A673 (cell line): Measurements from ENCODE around the gene MYO1E. TPM values are rescaled to one million over a fixed set of nuclear protein-coding genes. Genes with fewer than 3 reads are reported as not detected.

ENCODE experiments used
- BruUV-seq: library from RNA; stranded (reverse); fragments of 400-500 nt; replicated peaks from 2 replicates; lab custom pipeline; 2021; lab: Mats Ljungman, UMichigan
- CTCF ChIA-PET: fragments of 300-600 bp; sonication (Branson Sonifier 250); formaldehyde crosslinking; loops from one replicate; lab custom pipeline; 2022; ENCODE audit warnings: antibody characterized with exemption; lab: Charles Lee
- POLR2A ChIA-PET: fragments of 300-600 bp; sonication (Branson Sonifier 250); formaldehyde crosslinking; loops from one replicate; lab custom pipeline; 2022; ENCODE audit warnings: antibody characterized with exemption; ENCODE audit not compliant: low non-redundant PET; lab: Charles Lee
- DNase-seq: peaks from one replicate; pipeline ENCODE4 v3.0.0-alpha.2; 2015; ENCODE audit warnings: low spot score
- H3K27ac ChIP-seq: fragments of 200-600 bp; sonication (generic); 2 replicates; pipeline ENCODE4 v1.5.1; 2016; ENCODE audit warnings: mixed run types, low read depth, mild to moderate bottlenecking, mixed read lengths, antibody characterized with exemption, low read length; ENCODE audit not compliant: poor library complexity, severe bottlenecking
- H3K27me3 ChIP-seq: fragments of 200-600 bp; sonication (generic); replicated peaks from 2 replicates; pipeline ENCODE4 v1.6.1; 2017; ENCODE audit warnings: mixed run types, low read depth, mild to moderate bottlenecking, mixed read lengths, antibody characterized with exemption, low read length; ENCODE audit not compliant: insufficient read depth, poor library complexity
- H3K36me3 ChIP-seq: fragments of 200-600 bp; sonication (generic); 2 replicates; pipeline ENCODE4 v1.6.1; 2016; ENCODE audit warnings: mixed run types, mild to moderate bottlenecking, mixed read lengths, antibody characterized with exemption, low read length; ENCODE audit not compliant: insufficient read depth, poor library complexity, severe bottlenecking
- H3K4me1 ChIP-seq: fragments of 200-600 bp; sonication (generic); 2 replicates; pipeline ENCODE4 v1.6.1; 2017; ENCODE audit warnings: mixed run types, mild to moderate bottlenecking, mixed read lengths, antibody characterized with exemption, low read length; ENCODE audit not compliant: insufficient read depth, poor library complexity, severe bottlenecking
- H3K4me3 ChIP-seq: fragments of 200-600 bp; sonication (generic); 2 replicates; pipeline ENCODE4 v1.5.1; 2016; ENCODE audit warnings: low read depth, mixed run types, mild to moderate bottlenecking, mixed read lengths, low read length; ENCODE audit not compliant: poor library complexity, severe bottlenecking
- H3K9me3 ChIP-seq: fragments of 200-600 bp; sonication (generic); 2 replicates; pipeline ENCODE4 v1.6.1; 2016; ENCODE audit warnings: mixed run types, low read depth, mild to moderate bottlenecking, mixed read lengths, antibody characterized with exemption, low read length; ENCODE audit not compliant: poor library complexity, severe bottlenecking
- EZH2 ChIP-seq: fragments of 200-600 bp; sonication (generic); IDR thresholded peaks from 2 replicates; pipeline ENCODE4 v1.6.1; 2017; ENCODE audit warnings: borderline replicate concordance, low read depth, mild to moderate bottlenecking, mixed read lengths, antibody characterized with exemption, low read length; ENCODE audit not compliant: poor library complexity, severe bottlenecking
- intact Hi-C: fragments of 100-400 bp; cut with micrococcal nuclease; formaldehyde crosslinking; loops from one replicate; pipeline ENCODE4 v1.10.0; 2022; ENCODE audit not compliant: unreplicated experiment
- total RNA-seq: library from RNA; stranded (reverse); gene quantifications from 2 replicates; pipeline ENCODE4 v1.2.3, GENCODE V29; 2021
- TF ChIP-seq, protein P1 (sequence below): fragments of 300-800, 200-600 bp; sonication (generic); conservative IDR thresholded peaks from 2 replicates; pipeline ENCODE4 v1.5.1; 2017; ENCODE audit warnings: low read depth, mild to moderate bottlenecking, antibody characterized with exemption, low read length, moderate library complexity, mixed read lengths

Gene MYO1E
- total RNA-seq, 1 experiment from 2014 or later = 7.9 TPM

DNA sequence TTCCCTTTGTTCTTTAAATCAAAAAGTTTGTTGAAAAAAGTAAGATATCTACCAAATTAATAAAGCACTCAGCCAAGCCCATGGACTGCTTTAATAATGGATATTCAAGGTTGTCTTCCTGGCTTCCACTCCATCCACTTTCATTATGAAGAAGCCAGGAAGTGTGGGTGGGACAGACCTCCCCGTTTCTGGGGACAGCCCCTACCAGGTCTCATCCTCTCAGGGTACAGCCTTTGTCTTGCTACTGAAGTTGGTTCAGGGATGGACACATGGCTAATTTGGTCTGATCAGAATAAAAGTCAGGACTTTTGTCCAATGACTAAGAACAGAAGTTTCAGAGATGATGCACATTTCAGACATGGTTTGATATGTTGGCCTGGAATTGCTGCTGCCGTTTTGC lies 235.1 kb downstream of the MYO1E start:
- no TSS peak for BruUV-seq
- H3K4me3 ChIP-seq = no peak overlapping the region
- intact Hi-C loops = no loop called here
- H3K27me3 ChIP-seq = no peaks in the 10 kb centered on the region
- no peaks in the 10 kb centered on the region for H3K9me3 ChIP-seq
- H3K4me1 ChIP-seq = no peaks in the 10 kb centered on the region
- POLR2A ChIA-PET = no interaction called here
- CTCF ChIA-PET = no interaction called here
- TF ChIP-seq EZH2 = no peak
- TF ChIP-seq, protein P1, sequence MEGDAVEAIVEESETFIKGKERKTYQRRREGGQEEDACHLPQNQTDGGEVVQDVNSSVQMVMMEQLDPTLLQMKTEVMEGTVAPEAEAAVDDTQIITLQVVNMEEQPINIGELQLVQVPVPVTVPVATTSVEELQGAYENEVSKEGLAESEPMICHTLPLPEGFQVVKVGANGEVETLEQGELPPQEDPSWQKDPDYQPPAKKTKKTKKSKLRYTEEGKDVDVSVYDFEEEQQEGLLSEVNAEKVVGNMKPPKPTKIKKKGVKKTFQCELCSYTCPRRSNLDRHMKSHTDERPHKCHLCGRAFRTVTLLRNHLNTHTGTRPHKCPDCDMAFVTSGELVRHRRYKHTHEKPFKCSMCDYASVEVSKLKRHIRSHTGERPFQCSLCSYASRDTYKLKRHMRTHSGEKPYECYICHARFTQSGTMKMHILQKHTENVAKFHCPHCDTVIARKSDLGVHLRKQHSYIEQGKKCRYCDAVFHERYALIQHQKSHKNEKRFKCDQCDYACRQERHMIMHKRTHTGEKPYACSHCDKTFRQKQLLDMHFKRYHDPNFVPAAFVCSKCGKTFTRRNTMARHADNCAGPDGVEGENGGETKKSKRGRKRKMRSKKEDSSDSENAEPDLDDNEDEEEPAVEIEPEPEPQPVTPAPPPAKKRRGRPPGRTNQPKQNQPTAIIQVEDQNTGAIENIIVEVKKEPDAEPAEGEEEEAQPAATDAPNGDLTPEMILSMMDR = no peak
- no peak for DNase-seq
- peaks cover 42% of the 10 kb centered on the region for H3K36me3 ChIP-seq
- H3K27ac ChIP-seq = no peak overlapping the region

DNA sequence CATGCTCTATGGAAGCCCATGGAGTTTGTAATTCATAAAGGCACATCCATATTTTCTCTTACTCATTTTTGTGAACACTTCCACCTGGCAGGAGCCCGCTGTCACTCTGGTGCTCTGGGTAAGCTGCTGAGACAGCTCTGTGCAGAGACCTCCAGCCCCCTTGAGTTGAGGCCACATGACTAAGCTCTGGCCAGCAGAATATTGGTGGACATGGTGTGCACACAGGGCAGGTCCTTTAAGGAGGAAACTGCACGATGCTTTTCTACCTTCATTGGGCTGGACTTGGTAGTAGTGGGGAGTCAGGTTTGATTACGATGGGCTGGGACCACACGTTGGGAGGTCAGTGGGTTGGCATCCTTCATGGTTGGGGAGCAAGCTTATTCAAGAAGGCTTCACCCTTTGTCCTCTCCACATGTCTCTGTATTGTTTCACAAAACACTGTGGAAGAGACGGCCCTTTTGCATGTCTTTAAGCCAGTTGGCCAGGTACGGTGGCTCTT lies 238.7 kb downstream of the MYO1E start:
- TF ChIP-seq EZH2 = no peak
- TF ChIP-seq, protein P1 = no peak
- H3K9me3 ChIP-seq = peaks cover 6% of the 10 kb centered on the region
- DNase-seq = no peak
- no TSS peak for BruUV-seq
- H3K36me3 ChIP-seq = peaks cover 64% of the 10 kb centered on the region
- H3K4me3 ChIP-seq = no peak overlapping the region
- H3K27ac ChIP-seq = no peak overlapping the region
- H3K27me3 ChIP-seq = no peaks in the 10 kb centered on the region
- intact Hi-C loops = no loop called here
- CTCF ChIA-PET = no interaction called here
- POLR2A ChIA-PET = no interaction called here
- no peaks in the 10 kb centered on the region for H3K4me1 ChIP-seq

DNA sequence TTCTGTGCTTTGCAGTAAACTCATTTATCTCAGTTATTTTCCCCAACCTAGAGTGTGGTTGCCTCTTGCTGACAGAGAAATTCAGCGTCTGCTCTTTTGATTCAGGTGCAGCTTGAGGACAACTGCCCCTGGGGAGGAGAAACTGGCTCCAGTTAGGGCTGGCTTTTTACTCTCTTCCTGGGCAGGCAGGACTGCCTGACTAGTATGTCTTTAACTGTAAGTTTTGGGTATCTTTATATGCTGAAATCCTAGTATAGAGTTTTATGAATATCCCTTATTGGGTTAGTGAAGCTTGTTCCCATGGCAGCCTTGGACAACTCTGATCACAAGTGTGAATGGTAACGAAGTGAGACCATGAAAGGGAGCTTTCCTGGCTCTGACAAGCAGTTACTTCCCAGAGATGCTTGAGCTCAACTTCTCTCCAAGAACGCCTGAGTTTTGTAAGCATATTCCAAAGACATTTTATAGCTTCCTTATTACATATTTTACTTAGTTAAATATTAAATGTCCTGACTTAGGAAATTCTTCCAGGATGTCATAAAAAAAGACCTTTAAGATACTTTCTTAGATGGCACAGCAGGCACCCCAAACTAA lies 240.6 kb downstream of the MYO1E start:
- Histone ChIP-seq H3K36me3 (peaks cover 68% of the 10 kb centered on the region), H3K27ac (no peak overlapping the region), H3K9me3 (peaks cover 6% of the 10 kb centered on the region), H3K4me1 (no peaks in the 10 kb centered on the region), H3K27me3 (no peaks in the 10 kb centered on the region), H3K4me3 (no peak overlapping the region)
- ChIA-PET CTCF (no interaction called here), POLR2A (interaction anchor here (0.6 kb wide), 1 partner anchor 25 kb away, joined by 3 read pairs; no protein-coding TSS in a partner anchor)
- no peak for DNase-seq
- TF ChIP-seq, protein P1 = no peak
- no peak for TF ChIP-seq EZH2
- intact Hi-C loops = no loop called here
- no TSS peak for BruUV-seq
